ENCODE data around the gene MAIP1.

Gene MAIP1

GRCh38 chr2:199992296-199992695, 36.9 kb downstream of the MAIP1 start:
- DNase-seq = no peak

DNA sequence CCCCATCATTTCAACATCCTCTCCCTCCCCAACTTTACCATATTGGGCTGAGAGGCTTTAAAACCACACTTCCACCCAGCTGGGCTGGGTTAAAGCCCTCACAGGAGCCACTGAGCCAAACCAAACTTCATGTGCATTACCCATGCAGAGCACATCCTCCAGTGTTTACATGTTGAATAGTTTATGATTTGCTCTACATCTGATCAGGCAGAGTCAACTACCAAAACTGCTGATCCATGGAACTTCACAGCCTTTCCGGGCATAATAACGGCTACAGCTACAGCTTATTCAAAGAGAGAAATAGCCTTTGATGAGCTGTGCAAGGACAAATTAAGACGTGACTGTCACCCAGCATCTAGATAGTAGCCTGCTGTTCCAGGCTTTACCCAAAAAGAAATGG, 39.0 kb downstream of the MAIP1 start:
- DNase-seq = no peak

DNA sequence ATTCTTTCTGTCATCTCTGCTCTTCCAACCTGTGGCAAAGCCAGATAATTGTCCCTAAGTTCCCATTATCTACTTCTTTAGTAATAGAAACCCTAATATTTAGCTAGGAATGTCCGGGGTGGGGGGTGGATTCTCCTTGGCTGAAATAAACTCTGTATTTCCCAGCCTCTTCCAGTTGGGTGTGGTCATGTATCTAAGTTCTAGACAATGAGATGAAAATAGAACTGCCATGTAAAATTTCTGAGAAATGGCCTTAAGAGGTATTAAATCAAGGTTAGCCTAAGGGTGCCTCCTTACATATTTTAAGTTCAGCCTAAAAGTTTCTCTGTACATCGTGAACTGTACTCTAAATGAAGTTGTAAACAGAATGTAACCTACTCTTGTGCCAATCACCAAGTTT, 39.5 kb downstream of the MAIP1 start:
- DNase-seq = no peak

DNA sequence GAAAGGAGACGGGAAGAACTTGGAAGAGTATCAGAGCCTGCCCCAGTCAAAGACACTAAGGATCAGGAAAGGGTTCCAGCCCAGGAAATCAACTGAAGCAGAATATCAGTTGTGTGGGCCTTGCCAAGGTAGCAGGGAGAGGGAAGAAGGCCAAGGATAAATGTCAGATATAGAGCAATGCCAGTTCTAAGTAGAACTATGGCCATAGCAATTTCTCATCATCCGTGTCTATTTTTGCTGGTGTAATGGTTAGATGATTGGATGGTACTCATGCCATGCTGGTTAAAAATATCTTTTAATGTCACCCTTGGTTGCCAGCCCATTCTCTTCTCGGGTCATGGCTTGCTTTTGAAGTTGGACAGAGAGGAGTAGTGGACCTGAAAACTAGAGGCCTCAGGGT, 41.9 kb downstream of the MAIP1 start:
- DNase-seq = no peak

DNA sequence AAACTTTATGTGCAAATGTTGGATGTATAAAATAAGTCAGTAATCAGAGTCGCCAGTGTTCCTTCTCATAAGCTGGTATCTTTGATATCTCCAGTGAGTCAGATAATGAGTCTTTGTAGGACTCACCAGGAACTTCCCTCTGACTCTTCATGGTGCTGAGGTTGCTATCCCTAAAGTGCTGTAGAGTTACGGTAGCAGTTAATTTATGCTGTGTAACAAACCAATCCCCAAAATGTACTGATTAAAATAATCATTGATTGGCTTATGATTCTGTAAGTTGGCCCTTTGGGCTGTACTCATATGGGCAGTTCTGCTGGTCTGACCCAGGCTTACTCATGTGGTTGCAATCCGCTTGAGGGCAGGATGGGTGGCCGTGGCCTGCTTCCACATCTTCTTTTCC, 43.8 kb downstream of the MAIP1 start:
- DNase-seq = no peak

DNA sequence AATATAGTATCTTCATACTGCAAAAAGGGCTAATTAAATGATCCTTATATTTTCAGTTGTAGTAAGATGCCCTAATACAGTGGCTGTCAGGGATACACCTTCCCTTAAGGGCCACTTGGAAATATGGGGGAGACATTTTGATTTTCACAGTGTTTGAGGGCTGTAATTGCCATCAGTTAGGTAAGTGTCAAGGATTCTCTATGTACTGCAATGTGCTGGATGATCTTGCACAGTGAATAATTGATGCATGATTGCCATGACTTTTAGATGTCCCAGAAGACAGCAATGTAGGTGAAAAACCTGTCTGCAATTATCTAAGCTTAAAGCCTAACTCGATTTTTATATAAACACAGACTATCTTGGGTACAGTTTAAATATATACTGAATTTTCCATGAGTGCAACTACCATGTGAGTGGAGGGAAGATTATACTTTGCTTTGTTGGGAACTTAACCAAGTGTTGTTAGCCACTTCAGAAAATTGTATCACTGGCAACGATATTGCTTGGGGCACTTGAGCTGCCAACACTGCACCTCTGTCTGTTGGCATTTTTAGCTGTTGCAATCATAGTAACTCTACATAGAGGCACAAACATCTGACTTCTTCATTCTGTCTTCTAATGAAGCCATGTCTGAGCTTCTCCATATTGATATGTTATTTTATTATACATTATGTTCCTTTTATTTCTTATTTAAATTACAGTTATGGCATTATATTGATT, 45.2 kb downstream of the MAIP1 start:
- no peak for DNase-seq

DNA sequence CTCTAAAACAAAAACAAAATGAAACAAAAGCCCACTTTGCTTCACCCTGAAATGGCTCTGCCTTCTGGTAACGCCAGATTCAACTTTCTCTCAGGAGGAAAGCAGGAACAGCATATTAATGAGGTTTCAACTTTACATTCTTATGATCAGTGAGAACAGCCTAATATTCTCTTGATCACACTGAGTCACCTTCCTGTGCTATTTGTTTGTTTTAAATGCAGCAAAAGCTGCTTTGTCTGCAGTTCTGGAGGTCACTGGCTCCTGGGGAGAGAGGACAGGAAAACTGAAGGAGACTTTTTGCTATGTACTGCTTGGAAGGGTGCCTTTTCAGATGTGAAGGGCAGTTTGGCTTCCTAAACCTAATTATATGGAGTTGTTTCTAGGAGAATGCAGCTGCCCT, 48.1 kb downstream of the MAIP1 start:
- DNase-seq = no peak

DNA sequence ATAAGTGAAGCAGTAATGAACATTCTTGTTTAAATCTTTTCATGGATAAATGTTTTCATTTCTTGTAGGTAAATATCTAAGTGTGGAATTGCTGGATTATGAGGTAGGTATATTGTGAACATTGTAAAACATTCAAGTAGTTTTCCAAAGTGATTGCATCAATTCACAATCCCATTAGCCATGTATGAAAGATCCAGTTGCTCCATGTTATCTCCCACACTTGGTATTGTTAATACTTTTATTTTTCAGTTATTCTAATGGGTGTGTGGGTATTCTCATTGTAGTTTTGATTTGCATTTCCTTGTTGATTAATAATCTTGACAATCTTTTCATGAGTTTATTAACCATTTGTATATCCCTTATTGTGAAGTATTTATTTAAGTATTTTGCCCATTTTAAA, 50.3 kb downstream of the MAIP1 start:
- DNase-seq = no peak

DNA sequence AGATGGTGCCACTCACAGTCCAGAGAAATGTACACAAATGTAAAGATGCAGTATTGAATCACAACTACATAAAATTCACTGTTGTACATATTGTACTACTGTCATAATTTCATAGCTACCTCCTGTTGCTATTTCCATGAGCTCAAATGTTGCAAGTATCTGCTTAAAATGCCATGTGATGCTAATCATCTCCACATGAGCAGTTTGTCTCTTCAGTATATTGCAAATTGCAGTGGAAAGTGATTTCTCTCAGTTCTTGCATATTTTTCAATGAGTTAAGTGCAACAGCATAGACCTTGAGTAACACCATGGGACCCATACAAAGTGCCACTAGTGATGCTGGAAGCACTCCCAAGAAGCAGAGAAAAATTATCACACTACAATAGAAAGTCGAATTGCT, 51.9 kb downstream of the MAIP1 start:
- DNase-seq = no peak

GRCh38 chr2:200012401-200012800, 57.0 kb downstream of the MAIP1 start:
- no peak for DNase-seq

Data from NCI-H1694 treated with DMSO at 0.1 percent for 48 hours (cell line).